Fibroblast of lung (primary cell): Measurements from ENCODE around the gene LRP5. TPM values are rescaled to one million over a fixed set of nuclear protein-coding genes. Genes with fewer than 3 reads are reported as not detected.

ENCODE experiments used
- DNase-seq, 2 donors: peaks; one replicate each; pipeline versions ENCODE4 v3.0.0 to v3.0.0-alpha.2; 2010; ENCODE audit warnings: low read depth in 2 of 2
- H2AFZ ChIP-seq: 2 replicates; pipeline ENCODE4 v1.5.1; 2012; ENCODE audit warnings: low read length, control low read depth, inconsistent platforms
- H3K27ac ChIP-seq: 2 replicates; pipeline ENCODE4 v1.5.1; 2011; ENCODE audit warnings: low read length, control low read depth; ENCODE audit not compliant: insufficient read depth
- H3K27me3 ChIP-seq: 2 replicates; pipeline ENCODE4 v1.5.1; 2011; ENCODE audit warnings: mild to moderate bottlenecking, low read length; ENCODE audit not compliant: control insufficient read depth, insufficient read depth
- H3K36me3 ChIP-seq: 2 replicates; pipeline ENCODE4 v1.5.1; 2011; ENCODE audit warnings: low read length; ENCODE audit not compliant: control insufficient read depth, insufficient read depth
- H3K4me1 ChIP-seq: 2 replicates; pipeline ENCODE4 v1.5.1; 2011; ENCODE audit warnings: low read length; ENCODE audit not compliant: control insufficient read depth, insufficient read depth; ENCODE audit errors: extremely low read depth
- H3K4me2 ChIP-seq: 2 replicates; pipeline ENCODE4 v1.5.1; 2011; ENCODE audit warnings: low read length, control low read depth; ENCODE audit not compliant: insufficient read depth; ENCODE audit errors: extremely low read depth
- H3K4me3 ChIP-seq, 4 experiments: fragments of 200-600 bp in 1 of 4; sonication (generic) in 1 of 4; replicated peaks in 1 of 4; 2 replicates each; pipeline ENCODE4 v1.5.1; 2011 to 2016; ENCODE audit warnings: low read length in 4 of 4, low read depth in 3 of 4, mild to moderate bottlenecking in 3 of 4, control low read depth in 2 of 4, inconsistent platforms in 1 of 4, mixed read lengths in 1 of 4; ENCODE audit not compliant: insufficient read depth in 1 of 4; ENCODE audit errors: control extremely low read depth in 1 of 4
- H3K79me2 ChIP-seq: 2 replicates; pipeline ENCODE4 v1.5.1; 2012; ENCODE audit warnings: mild to moderate bottlenecking, low read length, inconsistent platforms; ENCODE audit not compliant: control insufficient read depth, insufficient read depth
- H3K9ac ChIP-seq: 2 replicates; pipeline ENCODE4 v1.5.1; 2011; ENCODE audit warnings: mild to moderate bottlenecking, low read length, control low read depth; ENCODE audit not compliant: insufficient read depth
- H3K9me3 ChIP-seq: 2 replicates; pipeline ENCODE4 v1.5.1; 2012; ENCODE audit warnings: low read depth, low read length; ENCODE audit not compliant: control insufficient read depth, insufficient read depth
- H4K20me1 ChIP-seq: 2 replicates; pipeline ENCODE4 v1.5.1; 2011; ENCODE audit warnings: low read length; ENCODE audit not compliant: control insufficient read depth, insufficient read depth; ENCODE audit errors: extremely low read depth
- CTCF ChIP-seq, 2 donors: IDR thresholded peaks in 1 of 2; conservative IDR thresholded peaks in 1 of 2; 1 replicate in 1 of 2; 2 replicates in 1 of 2; pipeline ENCODE4 v1.5.1; 2011 to 2012; ENCODE audit warnings: low read length in 2 of 2, control low read depth in 1 of 2, inconsistent platforms in 1 of 2, low read depth in 1 of 2, mild to moderate bottlenecking in 1 of 2
- EZH2 ChIP-seq: IDR thresholded peaks from 2 replicates; pipeline ENCODE4 v1.5.1; 2012; ENCODE audit warnings: low read length, control low read depth, mild to moderate bottlenecking; ENCODE audit errors: missing control alignments
- polyA plus RNA-seq, 2 donors: library from polyadenylated mRNA; depleted of rRNA in 1 of 2; stranded (reverse) in 1 of 2; unstranded in 1 of 2; fragments of >200 nt; gene quantifications; 2 replicates each; pipeline ENCODE4 v1.2.1, GENCODE V29; 2011 to 2012; ENCODE audit warnings: missing spikeins in 1 of 2
- total RNA-seq: library from RNA; depleted of rRNA; stranded (reverse); fragments of >200 nt; gene quantifications from 2 replicates; pipeline ENCODE4 v1.2.1, GENCODE V29; 2014

The LRP5 gene
- total and polyA plus RNA-seq, 2 donors (not counting 1 experiment from before 2014, with no cell fraction given): 3.8 to 22.0 TPM

DNA sequence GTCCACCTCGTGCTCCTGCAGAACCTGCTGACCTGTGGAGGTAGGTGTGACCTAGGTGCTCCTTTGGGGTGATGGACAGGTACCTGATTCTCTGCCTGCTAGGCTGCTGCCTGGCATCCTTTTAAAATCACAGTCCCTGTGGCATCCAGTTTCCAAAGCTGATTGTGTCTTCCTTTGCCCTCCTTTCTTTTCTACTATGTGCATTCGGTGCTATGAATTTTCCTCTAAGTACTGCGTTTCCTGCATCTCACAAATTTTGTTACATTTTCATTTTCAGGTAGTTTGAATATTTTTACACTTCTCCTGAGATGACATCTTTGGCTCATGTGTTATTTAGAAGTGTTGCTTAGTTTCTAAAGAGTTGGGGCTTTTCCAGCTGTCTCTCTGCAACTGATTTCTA, 117.3 kb downstream of the LRP5 start:
- no peaks in the 10 kb centered on the region for H4K20me1 ChIP-seq
- no peak overlapping the region for H3K27ac ChIP-seq
- no peak for TF ChIP-seq CTCF (conservative IDR thresholded peaks at IDR 0.05 in 1 of 2, IDR thresholded peaks at IDR 0.05 in 1 of 2; ENCODE audit: low read depth in 1 of 2, low read length in 2 of 2)
- TF ChIP-seq EZH2: no peak
- no peaks in the 10 kb centered on the region for H3K27me3 ChIP-seq
- H3K4me3 ChIP-seq: no peak overlapping the region
- H3K9me3 ChIP-seq: peaks cover 4% of the 10 kb centered on the region
- H2AFZ ChIP-seq: no peak overlapping the region
- H3K36me3 ChIP-seq: no peaks in the 10 kb centered on the region
- H3K4me2 ChIP-seq: no peak overlapping the region
- H3K4me1 ChIP-seq: no peaks in the 10 kb centered on the region
- DNase-seq: no peak
- no peaks in the 10 kb centered on the region for H3K79me2 ChIP-seq
- H3K9ac ChIP-seq: no peak overlapping the region

DNA sequence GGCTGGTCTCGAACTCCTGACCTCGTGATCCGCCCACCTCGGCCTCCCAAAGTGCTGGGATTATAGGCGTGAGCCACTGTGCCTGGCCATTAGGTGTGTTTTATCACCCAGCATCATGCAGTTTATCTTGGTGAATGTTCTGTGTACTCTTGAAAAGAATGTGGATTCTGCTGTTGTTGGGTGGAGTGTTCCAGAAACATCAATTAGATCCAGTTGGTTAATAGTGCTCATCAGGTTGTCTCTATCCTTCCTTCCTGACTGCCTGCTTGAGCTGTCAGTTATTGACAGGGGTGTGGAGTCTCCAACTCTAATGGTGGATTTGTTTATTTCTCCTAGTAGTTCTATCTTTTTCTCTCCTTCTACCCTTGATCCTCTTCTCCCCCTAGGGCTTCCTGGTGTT, 118.0 kb downstream of the LRP5 start:
- Histone ChIP-seq H3K27me3 (no peaks in the 10 kb centered on the region), H3K36me3 (no peaks in the 10 kb centered on the region), H3K27ac (no peak overlapping the region), H3K4me1 (no peaks in the 10 kb centered on the region), H3K4me3 (no peak overlapping the region), H4K20me1 (no peaks in the 10 kb centered on the region), H2AFZ (no peak overlapping the region), H3K79me2 (no peaks in the 10 kb centered on the region), H3K9me3 (peaks cover 4% of the 10 kb centered on the region), H3K4me2 (no peak overlapping the region), H3K9ac (no peak overlapping the region)
- DNase-seq: no peak
- TF ChIP-seq CTCF (conservative IDR thresholded peaks at IDR 0.05 in 1 of 2, IDR thresholded peaks at IDR 0.05 in 1 of 2; ENCODE audit: low read depth in 1 of 2, low read length in 2 of 2) (no peak), EZH2 (no peak)

DNA sequence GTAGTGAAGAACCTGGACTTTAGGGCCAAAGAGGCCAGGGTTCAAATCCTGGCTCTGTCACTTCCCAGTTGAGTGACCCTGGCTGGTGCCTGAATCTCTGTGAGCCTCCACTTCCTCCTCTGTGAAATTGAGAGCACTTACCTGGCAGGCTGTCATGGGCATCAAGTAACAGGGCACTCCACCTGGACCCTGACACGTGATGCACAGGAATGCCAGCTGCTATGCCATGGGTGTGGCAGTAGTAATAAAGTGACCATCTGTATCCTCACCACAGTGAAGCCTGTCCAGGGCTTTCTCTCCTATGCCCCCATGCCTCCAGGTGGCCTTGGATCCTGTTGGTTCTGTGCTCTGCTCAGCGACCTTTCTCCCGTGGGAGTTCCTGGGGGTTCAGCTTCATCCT, 118.4 kb downstream of the LRP5 start:
- H4K20me1 ChIP-seq: no peaks in the 10 kb centered on the region
- H3K9me3 ChIP-seq: peaks cover 4% of the 10 kb centered on the region
- no peak overlapping the region for H2AFZ ChIP-seq
- no peak for DNase-seq
- H3K4me3 ChIP-seq: no peak overlapping the region
- H3K79me2 ChIP-seq: no peaks in the 10 kb centered on the region
- no peaks in the 10 kb centered on the region for H3K27me3 ChIP-seq
- no peak for TF ChIP-seq EZH2
- no peak for TF ChIP-seq CTCF (conservative IDR thresholded peaks at IDR 0.05 in 1 of 2, IDR thresholded peaks at IDR 0.05 in 1 of 2; ENCODE audit: low read depth in 1 of 2, low read length in 2 of 2)
- no peak overlapping the region for H3K4me2 ChIP-seq
- H3K9ac ChIP-seq: no peak overlapping the region
- no peaks in the 10 kb centered on the region for H3K4me1 ChIP-seq
- H3K36me3 ChIP-seq: no peaks in the 10 kb centered on the region
- H3K27ac ChIP-seq: no peak overlapping the region
